GM21576 (cell line): ENCODE measurements around the gene CDY2B.
"Not testable (repeated sequence)": the region's sequence is repeated elsewhere in the genome, so short reads cannot be mapped to it uniquely, and the experiment has no call there.

Source experiments
- ATAC-seq: cut with Tn5 transposase; IDR thresholded peaks from one replicate; pipeline ENCODE4 v1.9.1; 2021; ENCODE audit warnings: mild to moderate bottlenecking, moderate library complexity; ENCODE audit not compliant: unreplicated experiment

Gene CDY2B

GRCh38 chrY:17880120-17880519 is at the start of gene CDY2B:
Gene CDY2B, minus strand, starts transcription at chrY:17880220. Its CDS starts 328 bp downstream, at chrY:17879892.
- ATAC-seq = not testable (repeated sequence)

DNA sequence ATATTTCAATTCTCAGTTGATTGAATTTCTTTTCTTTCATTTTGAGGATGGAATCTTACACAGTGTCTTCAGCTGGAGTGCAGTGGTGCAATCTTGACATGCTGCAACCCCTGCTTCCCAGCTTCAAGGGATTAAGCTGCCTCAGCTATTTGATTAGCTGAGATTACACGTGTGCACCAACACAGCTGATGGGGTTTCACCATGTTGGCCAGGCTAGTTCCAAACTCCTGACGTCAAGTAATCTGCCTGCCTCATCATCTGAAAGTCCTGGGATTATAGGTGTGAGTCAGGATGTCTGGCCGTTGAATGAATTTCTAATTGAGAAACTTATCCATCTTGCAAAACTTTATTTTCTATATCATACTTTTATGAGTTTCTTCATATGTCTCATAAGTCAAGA is 28.0 kb upstream of the CDY2B start:
- ATAC-seq = not testable (repeated sequence)

DNA sequence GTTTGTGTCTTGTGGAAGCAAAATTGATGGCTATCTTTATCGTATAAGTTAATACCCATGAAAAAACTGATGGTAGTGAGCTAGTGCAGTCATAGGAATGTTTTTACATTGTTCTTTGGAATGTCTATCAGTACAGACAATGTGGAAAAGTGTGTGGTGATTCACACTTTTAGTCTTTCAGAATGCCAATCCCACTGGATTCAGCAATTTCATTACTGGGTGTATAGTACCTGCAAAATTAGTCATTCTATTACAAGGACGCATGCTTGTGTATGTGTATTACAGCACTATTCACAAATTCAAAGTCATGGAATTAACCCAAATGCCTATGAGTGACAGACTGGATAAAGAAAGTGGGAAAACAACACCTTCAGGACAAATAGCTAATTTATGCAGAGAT is 27.3 kb upstream of the CDY2B start:
- not testable (repeated sequence) for ATAC-seq

GRCh38 chrY:17881697-17882096 is 1.7 kb upstream of the CDY2B start:
- ATAC-seq = not testable (repeated sequence)

- not testable (repeated sequence) for ATAC-seq
Measured at GRCh38 chrY:17876767-17877166, 3.3 kb downstream of the CDY2B start.

GRCh38 chrY:17875401-17875800 is 4.6 kb downstream of the CDY2B start:
- not testable (repeated sequence) for ATAC-seq

GRCh38 chrY:17871194-17871903 is 8.7 kb downstream of the CDY2B start:
- not testable (repeated sequence) for ATAC-seq

GRCh38 chrY:17870737-17871136 is 9.3 kb downstream of the CDY2B start:
- ATAC-seq = not testable (repeated sequence)

GRCh38 chrY:17867850-17868249 is 12.2 kb downstream of the CDY2B start:
- ATAC-seq = not testable (repeated sequence)

DNA sequence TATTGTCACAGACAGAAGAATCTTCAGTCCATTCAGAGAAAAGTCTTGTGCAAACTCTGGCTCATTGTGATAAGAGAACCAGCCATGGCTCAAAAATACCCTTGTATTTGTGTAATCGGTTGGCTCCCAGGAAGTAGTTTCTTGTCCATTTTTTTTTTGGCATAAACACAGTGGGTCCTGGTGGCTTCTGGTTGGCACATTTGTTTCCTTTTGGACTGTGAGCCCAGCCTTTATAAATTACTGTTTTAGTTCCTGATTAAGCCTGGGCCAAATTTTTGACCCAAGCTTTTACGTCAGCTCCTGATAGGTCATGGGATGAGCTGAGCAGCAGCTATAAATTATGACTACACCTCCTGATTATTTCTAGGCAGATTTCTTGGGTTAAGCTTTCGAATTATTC is 19.4 kb downstream of the CDY2B start:
- not testable (repeated sequence) for ATAC-seq

GRCh38 chrY:17856963-17857848 is 22.8 kb downstream of the CDY2B start:
- not testable (repeated sequence) for ATAC-seq

DNA sequence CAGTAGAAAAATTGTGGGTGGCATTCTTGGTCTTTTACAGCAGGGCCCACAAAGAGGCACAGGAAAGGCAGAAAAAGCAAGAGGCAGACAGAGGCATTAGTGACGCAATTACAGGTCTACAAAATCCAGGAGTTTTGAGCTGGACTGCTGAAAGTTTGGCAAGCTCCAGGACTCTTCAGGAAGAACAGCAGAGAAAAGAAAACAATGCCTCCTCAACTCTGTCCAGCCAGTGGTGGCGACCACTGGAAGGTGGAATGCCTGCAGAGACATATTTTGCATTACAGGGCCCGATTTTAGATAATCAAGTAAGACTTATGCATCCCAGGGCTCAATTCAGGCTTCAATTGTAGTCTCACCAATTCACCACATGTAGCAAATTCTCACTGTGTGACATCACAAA is 23.5 kb downstream of the CDY2B start:
- ATAC-seq = not testable (repeated sequence)

DNA sequence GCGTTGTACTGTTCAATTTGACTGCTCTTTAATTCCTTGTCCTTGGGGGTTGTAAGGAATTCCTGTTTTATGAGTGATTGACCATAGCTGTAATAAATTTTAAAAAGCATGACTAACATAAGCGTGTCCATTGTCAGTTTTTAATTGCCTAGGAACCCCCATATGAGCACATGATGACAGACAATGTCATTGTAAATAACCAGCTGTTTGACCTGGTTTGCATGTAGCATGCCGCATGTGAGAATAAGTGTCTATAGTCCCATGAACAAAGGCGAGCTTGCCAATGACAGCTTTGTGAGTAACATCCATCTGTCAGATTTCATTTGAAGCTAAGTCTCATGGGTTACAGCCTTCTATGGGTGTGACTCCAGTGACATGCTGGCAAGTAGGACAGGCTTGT is 30.9 kb downstream of the CDY2B start:
- not testable (repeated sequence) for ATAC-seq

DNA sequence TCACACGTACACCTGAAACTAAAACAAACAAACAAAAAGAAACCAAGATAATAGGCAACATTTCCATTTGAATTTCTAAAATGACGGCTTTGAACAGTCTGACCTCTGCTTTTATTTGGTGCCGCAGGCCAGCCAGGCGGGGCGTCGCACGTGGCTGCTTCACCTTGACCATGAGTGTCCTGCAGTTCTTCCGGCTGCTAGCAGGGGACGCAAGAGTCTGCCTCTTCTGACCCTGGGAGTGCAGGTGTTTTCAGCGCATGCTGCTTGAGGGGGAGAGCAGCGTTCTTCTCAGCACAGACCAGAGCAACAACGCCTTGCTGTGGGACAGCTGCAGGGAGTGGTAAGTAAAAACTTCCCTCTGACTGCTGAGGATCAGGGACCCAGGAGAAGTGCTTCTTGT is 47.9 kb downstream of the CDY2B start:
- not testable (repeated sequence) for ATAC-seq
